ENCODE measurements around the gene RPL4.

- TF ChIP-seq, protein P1, sequence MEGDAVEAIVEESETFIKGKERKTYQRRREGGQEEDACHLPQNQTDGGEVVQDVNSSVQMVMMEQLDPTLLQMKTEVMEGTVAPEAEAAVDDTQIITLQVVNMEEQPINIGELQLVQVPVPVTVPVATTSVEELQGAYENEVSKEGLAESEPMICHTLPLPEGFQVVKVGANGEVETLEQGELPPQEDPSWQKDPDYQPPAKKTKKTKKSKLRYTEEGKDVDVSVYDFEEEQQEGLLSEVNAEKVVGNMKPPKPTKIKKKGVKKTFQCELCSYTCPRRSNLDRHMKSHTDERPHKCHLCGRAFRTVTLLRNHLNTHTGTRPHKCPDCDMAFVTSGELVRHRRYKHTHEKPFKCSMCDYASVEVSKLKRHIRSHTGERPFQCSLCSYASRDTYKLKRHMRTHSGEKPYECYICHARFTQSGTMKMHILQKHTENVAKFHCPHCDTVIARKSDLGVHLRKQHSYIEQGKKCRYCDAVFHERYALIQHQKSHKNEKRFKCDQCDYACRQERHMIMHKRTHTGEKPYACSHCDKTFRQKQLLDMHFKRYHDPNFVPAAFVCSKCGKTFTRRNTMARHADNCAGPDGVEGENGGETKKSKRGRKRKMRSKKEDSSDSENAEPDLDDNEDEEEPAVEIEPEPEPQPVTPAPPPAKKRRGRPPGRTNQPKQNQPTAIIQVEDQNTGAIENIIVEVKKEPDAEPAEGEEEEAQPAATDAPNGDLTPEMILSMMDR (conservative IDR thresholded peaks at IDR 0.05; ENCODE audit: low read depth in 2 of 2): no peak
- TF ChIP-seq ZNF331 (CRISPR knock-in tag; IDR thresholded peaks at IDR 0.05; ENCODE audit: low read depth) (no peak), EZH2 (IDR thresholded peaks at IDR 0.05; ENCODE audit: low read depth, unreplicated experiment) (no peak), CREB1 (CRISPR knock-in tag; IDR thresholded peaks at IDR 0.05; ENCODE audit: low read depth) (no peak), POLR2AphosphoS5 (IDR thresholded peaks at IDR 0.05; ENCODE audit: low read depth) (no peak), EZH2phosphoT487 (IDR thresholded peaks at IDR 0.05; ENCODE audit: unreplicated experiment) (no peak)
Observed at GRCh38 chr15:66454143-66454542, 50.5 kb downstream of the RPL4 start.
